Loucy (cell line): ENCODE measurements around the gene ABCF3.

Experiments used
- CTCF ChIP-seq: fragments of 200-600 bp; sonication (generic); conservative IDR thresholded peaks from 2 replicates; pipeline ENCODE4 v1.5.1; 2014; ENCODE audit warnings: mild to moderate bottlenecking, antibody characterized with exemption, low read length
- EZH2phosphoT487 ChIP-seq: fragments of 200-600 bp; IDR thresholded peaks from 2 replicates; pipeline ENCODE4 v1.6.1; 2018; ENCODE audit warnings: antibody characterized with exemption, mild to moderate bottlenecking, moderate library complexity, borderline replicate concordance

DNA sequence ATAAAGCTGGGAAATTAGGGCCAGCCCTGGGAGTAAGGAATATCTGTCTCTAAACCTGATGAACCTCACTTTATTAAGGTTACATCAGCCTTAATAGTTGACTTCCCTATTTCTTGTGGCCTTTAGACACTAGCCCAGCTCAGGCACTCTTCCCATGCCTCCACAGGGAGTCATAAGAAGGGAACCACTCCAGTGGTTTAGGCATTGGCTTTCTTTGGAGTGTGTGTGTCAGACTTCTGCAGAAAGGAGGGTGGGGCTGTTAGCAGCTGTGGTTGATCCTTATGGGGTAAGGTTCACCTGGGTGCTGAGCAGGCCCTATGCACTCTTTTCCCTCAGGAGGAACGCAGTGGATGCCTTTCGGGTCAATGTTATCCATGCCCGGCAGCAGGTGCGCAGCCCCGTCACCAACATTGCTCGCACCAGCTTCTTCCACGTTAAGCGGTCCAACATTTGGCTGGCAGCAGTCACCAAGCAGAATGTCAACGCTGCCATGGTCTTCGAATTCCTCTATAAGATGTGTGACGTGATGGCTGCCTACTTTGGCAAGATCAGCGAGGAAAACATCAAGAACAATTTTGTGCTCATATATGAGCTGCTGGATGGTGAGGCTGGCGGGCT, 7.4 kb upstream of the ABCF3 start:
- TF ChIP-seq CTCF: no peak
- TF ChIP-seq EZH2phosphoT487: no peak
